Stimulated activated CD8-positive, alpha-beta memory T cell treated with anti-CD3 and anti-CD28 coated beads, Interleukin-2, amount 100 ng/mL, for 1 hour (primary cell): ENCODE data around the gene PRPH2.

ENCODE experiments used
- DNase-seq, 2 donors: peaks; one replicate each; pipeline ENCODE4 v3.0.0-alpha.2; 2020; ENCODE audit warnings: low read depth in 2 of 2

Gene PRPH2

DNA sequence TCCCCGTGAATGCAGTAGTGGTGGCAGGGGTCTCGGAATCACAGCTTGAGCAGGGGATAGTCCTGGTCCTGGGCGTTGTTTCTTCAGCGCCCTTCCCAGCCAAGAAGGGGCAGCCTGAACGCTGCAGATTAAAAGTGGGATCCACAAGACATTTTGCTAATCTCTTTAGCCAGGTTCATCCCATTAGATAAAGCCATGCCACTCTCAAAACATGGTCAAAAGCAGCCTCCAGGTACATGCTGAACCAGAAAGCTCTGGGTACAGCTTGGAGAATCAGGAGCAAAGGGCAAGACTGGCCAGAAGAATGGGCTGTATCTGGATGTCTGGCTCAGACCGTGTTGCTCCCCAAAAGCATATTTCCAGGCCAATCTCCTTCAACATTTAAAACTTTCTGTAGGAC is at the start of gene PRPH2:
Gene PRPH2, minus strand, starts transcription at position 101 of the 400 bp plus-strand sequence. CDS start 263 bp downstream, outside the sequence.
- no peak for DNase-seq

GRCh38 chr6:42771741-42772100 is 49.3 kb upstream of the PRPH2 start:
- no peak for DNase-seq

GRCh38 chr6:42769836-42770235 is 47.4 kb upstream of the PRPH2 start:
- no peak for DNase-seq

DNA sequence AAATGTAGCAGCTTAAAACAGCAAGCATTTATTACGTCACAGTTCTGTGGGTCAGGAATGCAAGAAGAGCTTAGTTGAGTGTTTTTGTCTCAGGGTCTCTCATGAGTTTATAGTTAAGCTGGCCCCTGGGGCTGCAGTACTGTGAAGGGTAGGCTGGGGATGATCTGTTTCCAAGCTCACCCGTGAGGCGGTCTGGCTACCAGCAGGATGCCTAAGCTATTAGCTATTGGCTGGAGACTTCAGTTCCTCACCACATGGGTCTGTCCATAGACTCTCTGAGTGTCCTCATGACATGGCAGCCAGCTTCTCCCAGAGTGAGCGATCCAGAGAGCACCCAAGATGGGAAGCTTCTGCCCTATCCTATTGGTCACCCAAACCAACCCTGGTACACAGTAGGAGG is 46.7 kb upstream of the PRPH2 start:
- DNase-seq, result no peak

DNA sequence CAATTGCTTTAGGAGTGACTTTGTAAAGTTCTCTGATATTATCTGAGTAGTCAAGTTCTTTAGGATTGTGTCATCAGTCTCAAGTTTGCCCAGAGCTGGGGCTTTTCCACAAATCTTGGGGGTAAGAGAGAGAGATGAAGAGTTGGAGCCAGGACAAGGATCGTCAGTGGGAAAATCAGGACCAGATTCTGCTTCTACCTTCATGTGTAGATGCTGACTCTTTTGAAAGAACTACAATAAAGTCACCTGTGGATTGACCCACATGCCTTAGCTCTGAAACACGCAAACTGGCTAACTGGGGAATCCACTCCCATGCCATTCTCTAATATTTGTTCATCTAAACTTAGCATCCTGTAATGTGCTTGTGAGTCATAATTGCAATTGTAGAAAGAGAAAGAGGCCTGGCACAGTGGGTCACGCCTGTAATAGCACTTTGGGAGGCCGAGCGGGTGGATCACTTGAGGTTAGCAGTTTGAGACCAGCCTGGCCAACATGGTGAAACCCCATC is 43.8 kb upstream of the PRPH2 start:
- DNase-seq, result no peak

DNA sequence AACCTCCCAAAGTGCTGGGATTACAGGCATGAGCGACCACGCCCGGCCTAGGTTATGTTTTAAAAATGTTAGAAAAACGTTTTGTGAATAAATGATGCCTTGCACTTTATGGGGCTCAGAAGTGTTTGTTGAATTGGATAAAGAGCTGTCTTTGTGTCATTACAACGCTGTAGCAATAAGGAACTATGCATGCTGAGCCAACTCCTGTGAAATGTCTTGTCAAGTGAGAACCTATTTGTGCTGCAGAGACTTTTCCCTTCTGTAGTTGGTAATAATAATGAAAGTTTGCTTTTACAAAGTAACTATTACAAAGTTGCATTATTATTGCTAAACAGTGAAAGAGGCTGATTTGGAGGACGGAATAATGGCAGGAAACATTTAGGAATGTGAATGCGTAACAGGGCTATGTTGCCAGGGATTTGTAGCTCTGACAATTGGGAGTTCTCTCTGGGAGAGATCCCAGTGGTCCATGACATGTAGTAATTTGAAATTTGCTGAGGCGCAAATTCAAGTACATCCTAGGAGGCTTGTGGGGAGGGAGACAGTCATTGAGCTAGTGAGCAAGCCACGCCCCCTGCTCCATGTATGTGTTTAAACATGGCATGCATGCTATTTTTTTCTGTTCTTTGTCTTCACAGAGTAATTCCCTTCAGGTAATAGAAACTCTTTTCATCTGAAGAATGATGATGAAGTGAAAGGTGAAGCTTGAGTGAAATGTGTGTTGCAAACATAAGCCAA is 42.7 kb upstream of the PRPH2 start:
- DNase-seq, result no peak

DNA sequence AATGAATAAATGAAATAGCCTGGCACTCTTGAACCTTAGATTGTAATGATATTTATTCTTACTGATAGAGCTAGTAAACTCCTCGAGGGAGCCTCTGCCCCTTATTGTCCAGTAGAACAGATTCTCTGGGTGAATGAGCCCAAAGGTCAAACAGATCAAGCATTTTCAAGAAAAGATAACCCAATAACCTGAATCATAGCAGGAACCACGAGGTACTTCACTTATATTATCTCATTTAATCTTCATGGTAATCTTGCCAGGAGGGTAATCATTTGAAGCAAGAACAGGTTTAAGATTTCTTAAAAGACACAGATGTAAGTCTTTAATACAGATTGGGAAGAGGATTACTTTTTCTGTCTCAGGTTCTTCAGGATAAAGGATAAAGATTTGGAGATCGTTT is 40.6 kb upstream of the PRPH2 start:
- DNase-seq, result no peak

DNA sequence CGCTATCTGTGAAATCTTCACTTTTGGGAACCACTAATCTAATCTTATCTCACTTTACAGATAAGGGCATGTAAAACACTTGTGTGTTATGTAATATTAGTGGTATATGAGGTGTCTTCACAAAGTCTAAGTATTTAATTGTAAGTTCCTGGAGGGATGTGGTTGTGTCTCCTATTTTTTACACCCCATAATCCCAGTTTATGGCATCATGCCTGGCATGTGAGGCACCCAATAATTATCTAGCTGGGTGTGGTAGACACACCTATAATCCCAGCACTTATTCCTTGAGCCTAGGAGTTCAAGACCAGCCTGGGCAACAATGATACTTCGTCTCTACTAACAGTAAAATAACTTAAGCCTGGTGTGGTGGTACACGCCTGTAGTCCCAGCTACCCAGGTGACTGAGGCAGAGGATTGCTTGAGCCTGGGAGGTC is 40.0 kb upstream of the PRPH2 start:
- DNase-seq, result no peak

GRCh38 chr6:42761287-42762067 is 39.1 kb upstream of the PRPH2 start:
- no peak for DNase-seq

GRCh38 chr6:42758756-42759430 is 36.5 kb upstream of the PRPH2 start:
- DNase-seq, result no peak

DNA sequence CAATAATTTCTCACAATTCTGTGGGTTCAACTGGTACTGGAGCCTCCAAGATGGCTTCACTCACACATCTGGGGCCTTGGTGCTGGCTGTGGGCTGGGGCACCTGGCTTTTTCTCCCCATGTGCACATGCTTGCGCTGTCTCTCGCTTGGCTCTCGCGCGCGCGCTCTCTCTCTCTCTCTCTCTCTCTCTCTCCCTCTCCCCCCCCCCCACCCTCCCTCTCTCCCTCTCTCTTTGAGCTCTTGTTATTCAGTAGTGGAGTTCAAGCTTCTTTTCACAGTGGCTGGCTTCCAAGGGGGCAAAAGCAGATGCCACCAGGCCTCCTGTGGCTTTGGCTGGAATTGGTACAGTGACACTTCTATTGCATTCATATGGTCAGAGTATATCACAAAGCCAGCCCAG is 34.3 kb upstream of the PRPH2 start:
- DNase-seq, result no peak

GRCh38 chr6:42754759-42755158 is 32.4 kb upstream of the PRPH2 start:
- DNase-seq, result no peak

DNA sequence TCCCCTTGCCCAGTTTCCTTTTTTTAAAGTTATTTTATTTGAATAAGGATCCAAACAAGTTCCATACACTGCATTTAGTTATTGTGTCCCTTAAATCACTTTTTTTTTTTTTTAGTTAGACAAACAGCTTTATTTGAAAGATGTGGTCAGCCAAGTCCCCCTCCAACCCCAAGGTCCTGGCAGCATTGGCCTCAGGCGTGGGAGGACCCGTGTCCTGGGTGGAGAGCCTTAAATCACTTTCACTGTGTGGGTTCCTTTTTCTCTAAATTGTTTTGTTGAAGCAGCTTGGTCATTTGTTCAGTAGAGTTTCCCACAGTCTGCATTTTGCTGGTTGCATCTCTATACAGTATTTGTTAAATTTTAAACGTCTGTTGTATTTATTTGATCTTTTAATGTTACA is 28.7 kb upstream of the PRPH2 start:
- no peak for DNase-seq

- no peak for DNase-seq
Measured at GRCh38 chr6:42748203-42748898, 26.0 kb upstream of the PRPH2 start.

- DNase-seq, result peak; percentile 52 to 66
Measured at GRCh38 chr6:42746463-42747391, 24.3 kb upstream of the PRPH2 start.

DNA sequence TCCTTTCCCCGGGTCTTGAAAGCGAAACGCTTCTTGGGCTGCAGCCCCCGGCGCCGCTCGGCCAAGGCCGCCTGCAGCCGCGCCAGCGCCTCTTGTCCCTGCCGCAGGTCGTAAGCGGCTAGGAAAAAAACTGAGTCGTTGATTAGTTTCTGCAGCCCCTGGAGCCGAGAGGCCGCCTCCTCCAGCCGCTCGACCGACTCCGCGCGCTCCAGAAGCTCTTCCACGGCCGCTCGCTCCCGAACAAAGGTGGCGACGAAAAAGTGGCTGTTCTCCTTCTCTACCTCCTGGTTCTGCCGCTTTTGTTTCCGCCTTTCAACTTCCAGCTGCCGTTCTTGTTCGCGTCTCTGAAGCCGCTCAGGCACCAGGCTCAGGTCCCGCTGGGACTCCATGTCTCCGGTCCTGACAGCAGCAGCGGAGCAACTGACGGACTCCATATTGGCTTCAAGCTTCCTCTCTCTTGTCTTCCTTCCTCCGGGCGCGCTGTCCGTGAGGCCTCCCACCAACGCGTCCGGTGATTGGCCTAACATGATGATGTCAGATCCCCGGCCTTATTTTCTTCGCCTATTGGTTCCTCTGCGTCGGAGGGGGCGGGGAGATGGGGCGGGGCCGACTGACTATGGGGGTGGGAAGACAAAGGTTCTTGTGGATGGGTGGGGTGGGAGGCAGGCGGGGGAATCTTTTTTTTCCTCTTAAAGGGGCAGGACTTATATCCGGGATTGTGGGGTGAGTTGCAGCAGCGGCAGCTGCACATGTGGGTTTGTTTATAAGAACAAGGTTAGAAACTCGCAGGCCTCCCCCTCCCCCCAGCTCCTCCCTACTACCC is 23.5 kb upstream of the PRPH2 start, which contains the start of gene TBCC:
Gene TBCC, minus strand, starts transcription at position 464 of the 823 bp plus-strand sequence. Its CDS starts 30 bp downstream, at position 434.
- DNase-seq, result peak; percentile 82 to 88

DNA sequence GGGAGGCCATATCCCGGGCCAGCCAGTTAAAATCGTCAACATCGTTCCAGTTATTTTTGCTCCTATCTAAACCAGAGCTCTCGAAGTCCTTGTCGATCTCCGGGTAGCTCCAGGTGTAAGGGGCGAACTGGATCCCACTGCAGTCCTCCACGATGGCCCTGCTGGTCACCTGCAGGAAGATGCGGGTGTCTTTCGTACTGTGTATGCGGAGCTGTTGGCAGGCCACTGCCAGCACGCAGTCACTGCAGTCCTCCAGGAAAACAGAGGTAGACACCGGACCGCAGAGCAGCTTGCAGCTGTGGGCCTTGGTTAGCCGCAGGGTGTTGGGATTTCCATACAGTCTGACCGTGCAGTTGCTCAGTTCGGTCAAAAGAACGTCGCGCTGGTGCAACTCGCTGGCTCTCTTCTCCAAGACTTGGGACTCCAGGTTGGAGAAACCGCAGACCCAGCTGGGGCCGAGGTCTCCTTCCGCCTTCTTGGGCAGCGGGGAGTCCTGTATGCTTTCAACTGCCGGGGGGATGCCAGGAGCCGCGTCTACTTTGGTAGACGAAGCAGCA is 22.8 kb upstream of the PRPH2 start:
- peak in 1 of 2 donors; percentile 13 for DNase-seq

DNA sequence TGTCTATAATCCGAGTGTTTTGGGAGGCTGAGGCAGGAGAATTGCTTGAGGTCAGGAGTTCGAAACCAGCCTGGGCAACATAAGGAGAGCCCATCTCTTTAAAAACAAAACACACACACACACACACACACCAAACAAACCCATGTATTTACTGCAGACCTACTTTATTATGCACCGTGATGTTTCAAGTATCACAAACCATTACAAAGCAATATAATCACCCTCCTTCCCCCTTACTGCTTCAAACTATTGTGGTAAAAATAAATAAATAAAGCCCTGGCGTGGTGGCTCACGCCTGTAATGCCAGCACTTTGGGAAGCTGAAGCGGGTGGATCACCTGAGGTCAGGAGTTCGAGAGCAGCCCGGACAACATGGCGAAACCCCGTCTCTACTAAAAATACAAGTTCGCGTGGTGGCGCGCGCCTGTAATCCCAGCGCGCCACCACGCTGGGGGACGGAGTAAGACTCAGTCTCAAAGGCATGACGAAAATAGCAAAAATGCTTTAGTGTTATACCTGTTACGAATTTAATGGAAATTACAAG is 22.0 kb upstream of the PRPH2 start:
- DNase-seq, result no peak
